ENCODE measurements around the gene LCK. TPM values are rescaled to one million over a fixed set of nuclear protein-coding genes. Genes with fewer than 3 reads are reported as not detected.
"Not testable (repeated sequence)": the region's sequence is repeated elsewhere in the genome, so short reads cannot be mapped to it uniquely, and the experiment has no call there.

The LCK gene
- total RNA-seq, 6 experiments from 2014 or later, result not detected

DNA sequence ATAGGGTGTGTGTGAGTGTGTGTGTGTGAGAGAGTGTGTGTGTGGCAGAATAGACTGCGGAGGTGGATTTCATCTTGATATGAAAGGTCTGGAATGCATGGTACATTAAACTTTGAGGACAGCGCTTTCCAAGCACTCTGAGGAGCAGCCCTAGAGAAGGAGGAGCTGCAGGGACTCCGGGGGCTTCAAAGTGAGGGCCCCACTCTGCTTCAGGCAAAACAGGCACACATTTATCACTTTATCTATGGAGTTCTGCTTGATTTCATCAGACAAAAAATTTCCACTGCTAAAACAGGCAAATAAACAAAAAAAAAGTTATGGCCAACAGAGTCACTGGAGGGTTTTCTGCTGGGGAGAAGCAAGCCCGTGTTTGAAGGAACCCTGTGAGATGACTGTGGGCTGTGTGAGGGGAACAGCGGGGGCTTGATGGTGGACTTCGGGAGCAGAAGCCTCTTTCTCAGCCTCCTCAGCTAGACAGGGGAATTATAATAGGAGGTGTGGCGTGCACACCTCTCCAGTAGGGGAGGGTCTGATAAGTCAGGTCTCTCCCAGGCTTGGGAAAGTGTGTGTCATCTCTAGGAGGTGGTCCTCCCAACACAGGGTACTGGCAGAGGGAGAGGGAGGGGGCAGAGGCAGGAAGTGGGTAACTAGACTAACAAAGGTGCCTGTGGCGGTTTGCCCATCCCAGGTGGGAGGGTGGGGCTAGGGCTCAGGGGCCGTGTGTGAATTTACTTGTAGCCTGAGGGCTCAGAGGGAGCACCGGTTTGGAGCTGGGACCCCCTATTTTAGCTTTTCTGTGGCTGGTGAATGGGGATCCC is 22.5 kb downstream of the LCK start:
- Mint-ChIP-seq H3K27me3 (ENCODE audit: insufficient read depth) (peaks cover 26% of the 10 kb centered on the region), H3K4me3 (no peak overlapping the region), H3K4me1 (ENCODE audit: low read depth) (0 out of 2 replicates have a peak, but pooled peaks cover 5% of the 10 kb centered on the region), H3K27ac (no peak overlapping the region), H3K9me3 (no peaks in the 10 kb centered on the region), H3K36me3 (ENCODE audit: low read depth) (no peaks in the 10 kb centered on the region)
- TF ChIP-seq CTCF (IDR thresholded peaks at IDR 0.05), result no peak
- no peak for DNase-seq

DNA sequence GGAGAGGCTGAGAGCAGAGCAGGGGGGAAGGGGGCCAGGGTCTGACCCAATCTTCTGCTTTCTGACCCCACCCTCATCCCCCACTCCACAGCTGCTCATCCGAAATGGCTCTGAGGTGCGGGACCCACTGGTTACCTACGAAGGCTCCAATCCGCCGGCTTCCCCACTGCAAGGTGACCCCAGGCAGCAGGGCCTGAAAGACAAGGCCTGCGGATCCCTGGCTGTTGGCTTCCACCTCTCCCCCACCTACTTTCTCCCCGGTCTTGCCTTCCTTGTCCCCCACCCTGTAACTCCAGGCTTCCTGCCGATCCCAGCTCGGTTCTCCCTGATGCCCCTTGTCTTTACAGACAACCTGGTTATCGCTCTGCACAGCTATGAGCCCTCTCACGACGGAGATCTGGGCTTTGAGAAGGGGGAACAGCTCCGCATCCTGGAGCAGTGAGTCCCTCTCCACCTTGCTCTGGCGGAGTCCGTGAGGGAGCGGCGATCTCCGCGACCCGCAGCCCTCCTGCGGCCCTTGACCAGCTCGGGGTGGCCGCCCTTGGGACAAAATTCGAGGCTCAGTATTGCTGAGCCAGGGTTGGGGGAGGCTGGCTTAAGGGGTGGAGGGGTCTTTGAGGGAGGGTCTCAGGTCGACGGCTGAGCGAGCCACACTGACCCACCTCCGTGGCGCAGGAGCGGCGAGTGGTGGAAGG is 23.7 kb downstream of the LCK start:
- H3K4me1 Mint-ChIP-seq (ENCODE audit: low read depth), result 0 out of 2 replicates have a peak, but pooled peaks cover 5% of the 10 kb centered on the region
- H3K27ac Mint-ChIP-seq, result no peak overlapping the region
- TF ChIP-seq CTCF (IDR thresholded peaks at IDR 0.05), result no peak
- no peaks in the 10 kb centered on the region for H3K9me3 Mint-ChIP-seq
- no peak for DNase-seq
- no peaks in the 10 kb centered on the region for H3K36me3 Mint-ChIP-seq (ENCODE audit: low read depth)
- H3K27me3 Mint-ChIP-seq (ENCODE audit: insufficient read depth), result peaks cover 30% of the 10 kb centered on the region
- H3K4me3 Mint-ChIP-seq, result no peak overlapping the region

DNA sequence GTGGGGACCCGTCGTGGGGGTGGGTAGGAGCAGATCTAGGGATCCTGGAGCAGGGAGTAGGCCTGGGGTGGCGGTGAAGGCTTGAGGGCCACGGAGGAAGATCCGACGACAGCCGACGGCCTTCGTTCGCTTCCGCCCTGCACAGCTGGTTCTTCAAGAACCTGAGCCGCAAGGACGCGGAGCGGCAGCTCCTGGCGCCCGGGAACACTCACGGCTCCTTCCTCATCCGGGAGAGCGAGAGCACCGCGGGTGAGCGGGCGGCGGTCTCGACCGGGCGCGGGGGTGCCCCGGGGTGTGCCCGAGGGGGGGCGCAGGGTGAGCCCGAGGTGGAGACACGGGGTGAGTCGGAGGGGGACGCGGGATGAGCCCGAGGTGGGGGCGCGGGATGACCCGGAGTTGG is 24.4 kb downstream of the LCK start:
- Mint-ChIP-seq H3K36me3 (ENCODE audit: low read depth) (no peaks in the 10 kb centered on the region), H3K4me3 (no peak overlapping the region), H3K27me3 (ENCODE audit: insufficient read depth) (peaks cover 32% of the 10 kb centered on the region), H3K4me1 (ENCODE audit: low read depth) (0 out of 2 replicates have a peak, but pooled peaks cover 5% of the 10 kb centered on the region), H3K9me3 (no peaks in the 10 kb centered on the region), H3K27ac (no peak overlapping the region)
- no peak for TF ChIP-seq CTCF (IDR thresholded peaks at IDR 0.05)
- no peak for DNase-seq

DNA sequence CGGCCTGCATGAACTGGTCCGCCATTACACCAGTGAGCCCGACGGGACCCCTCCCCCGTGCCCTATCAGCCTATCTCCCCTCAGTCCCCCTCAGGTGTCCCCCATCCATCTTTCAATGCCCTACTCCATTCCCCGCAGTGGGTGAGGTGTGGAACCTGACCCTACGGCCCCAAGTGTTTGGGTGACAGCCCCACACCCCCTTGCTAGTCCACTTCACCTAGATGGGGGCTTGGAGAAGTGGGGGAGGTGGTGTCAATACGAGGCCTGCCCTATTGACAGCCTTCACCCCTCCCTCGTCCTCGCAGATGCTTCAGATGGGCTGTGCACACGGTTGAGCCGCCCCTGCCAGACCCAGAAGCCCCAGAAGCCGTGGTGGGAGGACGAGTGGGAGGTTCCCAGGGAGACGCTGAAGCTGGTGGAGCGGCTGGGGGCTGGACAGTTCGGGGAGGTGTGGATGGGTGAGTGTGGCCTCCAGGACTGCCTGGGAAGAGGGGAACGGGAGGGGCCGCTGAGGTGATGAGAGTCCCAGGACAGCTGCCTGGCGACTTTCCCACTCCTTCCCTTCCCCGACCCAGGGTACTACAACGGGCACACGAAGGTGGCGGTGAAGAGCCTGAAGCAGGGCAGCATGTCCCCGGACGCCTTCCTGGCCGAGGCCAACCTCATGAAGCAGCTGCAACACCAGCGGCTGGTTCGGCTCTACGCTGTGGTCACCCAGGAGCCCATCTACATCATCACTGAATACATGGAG is 25.1 kb downstream of the LCK start:
- no peak overlapping the region for H3K27ac Mint-ChIP-seq
- H3K4me3 Mint-ChIP-seq, result no peak overlapping the region
- no peaks in the 10 kb centered on the region for H3K36me3 Mint-ChIP-seq (ENCODE audit: low read depth)
- H3K4me1 Mint-ChIP-seq (ENCODE audit: low read depth), result 0 out of 2 replicates have a peak, but pooled peaks cover 5% of the 10 kb centered on the region
- no peak for DNase-seq
- no peak for TF ChIP-seq CTCF (IDR thresholded peaks at IDR 0.05)
- H3K27me3 Mint-ChIP-seq (ENCODE audit: insufficient read depth), result peaks cover 34% of the 10 kb centered on the region
- H3K9me3 Mint-ChIP-seq, result no peaks in the 10 kb centered on the region

DNA sequence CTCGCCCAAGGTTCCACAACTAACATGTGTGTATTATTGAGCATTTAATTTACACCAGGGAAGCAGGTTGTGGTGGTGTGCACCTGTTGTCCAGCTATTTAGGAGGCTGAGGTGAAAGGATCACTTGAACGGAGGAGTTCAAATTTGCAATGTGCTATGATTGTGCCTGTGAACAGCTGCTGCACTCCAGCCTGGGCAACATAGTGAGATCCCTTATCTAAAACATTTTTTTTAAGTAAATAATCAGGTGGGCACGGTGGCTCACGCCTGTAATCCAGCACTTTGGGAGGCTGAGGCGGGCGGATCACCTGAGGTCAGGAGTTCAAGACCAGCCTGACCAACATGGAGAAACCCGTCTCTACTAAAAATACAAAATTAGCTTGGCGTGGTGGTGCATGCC is 33.7 kb downstream of the LCK start:
- H3K4me1 Mint-ChIP-seq (ENCODE audit: low read depth); H3K9me3 Mint-ChIP-seq; H3K27ac Mint-ChIP-seq; H3K27me3 Mint-ChIP-seq (ENCODE audit: insufficient read depth); H3K36me3 Mint-ChIP-seq (ENCODE audit: low read depth); DNase-seq; H3K4me3 Mint-ChIP-seq: not testable (repeated sequence)
